Measurements from ENCODE around the gene IL19. TPM values are rescaled to one million over a fixed set of nuclear protein-coding genes. Genes with fewer than 3 reads are reported as not detected.

Gene IL19
- total and polyA plus RNA-seq, 2 of the 13 experiments (the other 11 are each of a cell fraction or from before 2014, with no cell fraction given): not detected

- FAIRE-seq: no peak
- H3K27ac ChIP-seq (ENCODE audit: extremely low read length, insufficient read depth, low read length): no peak overlapping the region
Observed at GRCh38 chr1:206839857-206840256, 69.3 kb downstream of the IL19 start.

More at GRCh38 chr1:206839857-206840256, 69.3 kb downstream of the IL19 start:
- in situ Hi-C loops (cut with HindIII; ENCODE audit: extremely low pct_ligation_motif_present, low pct_unique_long_range_greater_than_20kb) (no loop called here), intact Hi-C loops (cut with micrococcal nuclease; ENCODE audit: unreplicated experiment) (no loop called here)
- CTCF ChIA-PET (ENCODE audit: low intra/inter-chr PET ratio, low total read pairs): no interaction called here
- WGBS (ENCODE audit: low lambda C conversion rate): 11% methylated on average over 6 of the region's 7 CpGs
- Histone ChIP-seq H3K9me3 (ENCODE audit: low read length) (no peaks in the 10 kb centered on the region), H3K4me3 (replicated peaks in 1 of 3; ENCODE audit: insufficient read depth in 1 of 3, low read depth in 2 of 3, low read length in 3 of 3) (no peak overlapping the region), H3K9ac (ENCODE audit: insufficient read depth, low read depth, low read length) (no peak overlapping the region), H3K36me3 (replicated peaks in 1 of 2; ENCODE audit: control insufficient read depth in 1 of 2, insufficient read depth in 2 of 2, low read length in 2 of 2) (no peaks in the 10 kb centered on the region), H4K20me1 (ENCODE audit: insufficient read depth, low read length) (no peaks in the 10 kb centered on the region), H3K79me2 (ENCODE audit: insufficient read depth, low read length) (no peaks in the 10 kb centered on the region), H3K27me3 (ENCODE audit: control insufficient read depth in 1 of 2, insufficient read depth in 2 of 2, low read length in 2 of 2) (peaks cover 0 to 31% of the 10 kb centered on the region in 2 experiments; a peak in 3 of 5 replicates), H3K4me2 (ENCODE audit: low read depth, low read length) (no peak overlapping the region), H2AFZ (ENCODE audit: low read length) (no peak overlapping the region), H3K4me1 (ENCODE audit: insufficient read depth, low read length) (no peaks in the 10 kb centered on the region)
- POLR2A ChIA-PET: no interaction called here
- no peak for TF ChIP-seq ZNF451 (CRISPR knock-in tag; IDR thresholded peaks at IDR 0.05)
- no peak for TF ChIP-seq ZNF225 (CRISPR knock-in tag; IDR thresholded peaks at IDR 0.05)
- TF ChIP-seq ZNF562 (CRISPR knock-in tag; IDR thresholded peaks at IDR 0.05; ENCODE audit: borderline replicate concordance): no peak
- TF ChIP-seq MED1 (CRISPR knock-in tag; IDR thresholded peaks at IDR 0.05): no peak
- TF ChIP-seq SKI (IDR thresholded peaks at IDR 0.05; ENCODE audit: partially characterized antibody): no peak
- TF ChIP-seq ZBTB44 (CRISPR knock-in tag; IDR thresholded peaks at IDR 0.05): no peak
- TF ChIP-seq ZNF576 (CRISPR knock-in tag; IDR thresholded peaks at IDR 0.05): no peak
- TF ChIP-seq ATF6 (CRISPR knock-in tag; conservative IDR thresholded peaks at IDR 0.05): no peak
- TF ChIP-seq POLR2G (IDR thresholded peaks at IDR 0.05; ENCODE audit: low read depth, low read length): no peak
- no peak for TF ChIP-seq MLXIP (CRISPR knock-in tag; IDR thresholded peaks at IDR 0.05; ENCODE audit: borderline replicate concordance)
- TF ChIP-seq SPEN (CRISPR knock-in tag; IDR thresholded peaks at IDR 0.05; ENCODE audit: low read depth): no peak
- TF ChIP-seq SNRNP70 (IDR thresholded peaks at IDR 0.05; ENCODE audit: low read depth, low read length): no peak
- ATAC-seq (no peak), DNase-seq (ENCODE audit: low spot score) (no peak)
- BruUV-seq (replicated peaks): no TSS peak
